K562 (cell line): Measurements from ENCODE around the gene MKLN1. TPM values are rescaled to one million over a fixed set of nuclear protein-coding genes. Genes with fewer than 3 reads are reported as not detected.

Source experiments
- ATAC-seq: fragments of 200-7000 bp; cut with Tn5 transposase; 3 replicates; pipeline ENCODE4 v1.9.1; 2020; ENCODE audit warnings: moderate library complexity
- BruUV-seq: library from RNA; stranded (reverse); fragments of 400-500 nt; replicated peaks from 2 replicates; lab custom pipeline; 2021; lab: Mats Ljungman, UMichigan
- CTCF ChIA-PET: fragments of 300-600 bp; formaldehyde crosslinking; extraction: SDS; loops from one replicate; lab custom pipeline; 2021; ENCODE audit warnings: low intra/inter-chr PET ratio; lab: Yijun Ruan, JAX
- POLR2A ChIA-PET: fragments of 300-600, 350-650 bp; sonication (Branson Sonifier 250); formaldehyde crosslinking; extraction: SDS; loops from one replicate; lab custom pipeline; 2021; ENCODE audit warnings: antibody characterized with exemption, inconsistent platforms; lab: Yijun Ruan, JAX
- DNase-seq, 4 experiments: peaks; one replicate each; pipeline versions ENCODE4 v3.0.0 to v3.0.0-alpha.2; 2011 to 2018; ENCODE audit warnings: low spot score in 3 of 4, mixed read lengths in 3 of 4; ENCODE audit errors: extremely low read depth in 1 of 4
- FAIRE-seq: peaks from 2 replicates; lab custom pipeline; 2011; peaks lifted over from hg19 to GRCh38; lab: Jason Lieb, UNC
- H2AFZ ChIP-seq: 2 replicates; pipeline ENCODE4 v1.6.0; 2011; ENCODE audit warnings: low read depth, low read length, control low read depth, inconsistent platforms
- H3K27ac ChIP-seq: fragments of 200-600 bp; 3 replicates; pipeline ENCODE4 v1.8.0; 2011; ENCODE audit warnings: low read depth, mild to moderate bottlenecking, control low read depth, inconsistent platforms, low read length, moderate library complexity, mixed read lengths; ENCODE audit errors: extremely low read depth
- H3K27me3 ChIP-seq, 2 experiments: fragments of 300-600 bp in 1 of 2; 2 replicates in 1 of 2; 3 replicates in 1 of 2; pipeline versions ENCODE4 v1.6.0 to v1.8.0; 2011; ENCODE audit warnings: inconsistent platforms in 2 of 2, low read length in 2 of 2, mild to moderate bottlenecking in 1 of 2, mixed read lengths in 1 of 2, moderate library complexity in 1 of 2; ENCODE audit not compliant: control insufficient read depth in 2 of 2, insufficient read depth in 2 of 2
- H3K36me3 ChIP-seq: fragments of 300-600 bp; 3 replicates; pipeline ENCODE4 v1.8.0; 2011; ENCODE audit warnings: mild to moderate bottlenecking, low read length, inconsistent platforms; ENCODE audit not compliant: control insufficient read depth, insufficient read depth
- H3K4me1 ChIP-seq, 2 experiments: fragments of 200-600 bp in 1 of 2; replicated peaks in 1 of 2; 2 replicates in 1 of 2; 3 replicates in 1 of 2; pipeline versions ENCODE4 v1.5.1 to v1.8.0; 2011; ENCODE audit warnings: inconsistent platforms in 2 of 2, low read length in 2 of 2, mild to moderate bottlenecking in 1 of 2, mixed read lengths in 1 of 2, moderate library complexity in 1 of 2; ENCODE audit not compliant: control insufficient read depth in 2 of 2, insufficient read depth in 2 of 2
- H3K4me2 ChIP-seq: 2 replicates; pipeline ENCODE4 v1.6.1; 2011; ENCODE audit warnings: low read length, control low read depth, inconsistent platforms, mixed read lengths; ENCODE audit not compliant: insufficient read depth
- H3K4me3 ChIP-seq: fragments of 200-600 bp; sonication (generic), shearing (Covaris generic); 2 replicates; pipeline ENCODE4 v1.5.1; 2016; ENCODE audit warnings: control low read depth, inconsistent platforms
- H3K79me2 ChIP-seq: fragments of 200-600 bp; 3 replicates; pipeline ENCODE4 v1.8.0; 2011; ENCODE audit warnings: low read length, inconsistent platforms; ENCODE audit not compliant: control insufficient read depth, insufficient read depth
- H3K9ac ChIP-seq, 2 experiments: 2 replicates each; pipeline versions ENCODE4 v1.6.0 to v1.6.1; 2011; ENCODE audit warnings: low read depth in 2 of 2, low read length in 2 of 2, control low read depth in 1 of 2, inconsistent platforms in 1 of 2, mild to moderate bottlenecking in 1 of 2, mixed read lengths in 1 of 2; ENCODE audit not compliant: insufficient read depth in 1 of 2
- H3K9me1 ChIP-seq: one replicate; pipeline ENCODE4 v1.6.0; 2011; ENCODE audit warnings: inconsistent platforms, mild to moderate bottlenecking, low read length, moderate library complexity; ENCODE audit not compliant: control insufficient read depth, insufficient read depth
- H3K9me3 ChIP-seq: replicated peaks from 2 replicates; pipeline ENCODE4 v1.5.1; 2011; ENCODE audit warnings: low read depth, low read length, inconsistent platforms; ENCODE audit not compliant: control insufficient read depth, insufficient read depth
- H4K20me1 ChIP-seq: replicated peaks from 2 replicates; pipeline ENCODE4 v1.6.1; 2011; ENCODE audit warnings: low read length, inconsistent platforms, mixed read lengths; ENCODE audit not compliant: control insufficient read depth, insufficient read depth
- AFF1 ChIP-seq, 2 experiments: fragments of 450-650 bp; IDR thresholded peaks; 2 replicates each; pipeline ENCODE4 v1.6.1; 2018; ENCODE audit warnings: mild to moderate bottlenecking in 2 of 2, low read depth in 1 of 2; ENCODE audit not compliant: partially characterized antibody in 2 of 2
- E2F1 ChIP-seq: sonication (generic); formaldehyde crosslinking; IDR thresholded peaks from 2 replicates; pipeline ENCODE4 v1.8.1; 2023; ENCODE audit warnings: mild to moderate bottlenecking, missing genetic modification reagents, moderate library complexity
- MITF ChIP-seq: IDR thresholded peaks from 2 replicates; pipeline ENCODE4 v1.6.1; 2014; ENCODE audit warnings: antibody characterized with exemption
- PRMT5 ChIP-seq: sonication (generic); formaldehyde crosslinking; IDR thresholded peaks from 2 replicates; pipeline ENCODE4 v1.5.0; 2020; ENCODE audit warnings: missing genetic modification reagents
- SRSF3 ChIP-seq: fragments of 200-400 bp; formaldehyde crosslinking; IDR thresholded peaks from 2 replicates; pipeline ENCODE4 v1.6.1; 2016; ENCODE audit warnings: mild to moderate bottlenecking, low read length, moderate library complexity; ENCODE audit not compliant: insufficient read depth
- ZKSCAN3 ChIP-seq: fragments of 250-450 bp; sonication (Bioruptor Pico); IDR thresholded peaks from 2 replicates; pipeline ENCODE4 v1.4.0; 2020
- ZNF592 ChIP-seq: fragments of 450-650 bp; IDR thresholded peaks from 2 replicates; pipeline ENCODE4 v1.6.1; 2017; ENCODE audit warnings: antibody characterized with exemption, mild to moderate bottlenecking
- in situ Hi-C: fragments of 300-500 bp; cut with MboI; formaldehyde crosslinking; loops from 4 replicates; pipeline ENCODE4 v1.15.0; 2018; ENCODE audit warnings: inconsistent platforms, mixed read lengths
- intact Hi-C: fragments of 100-400 bp; cut with micrococcal nuclease; formaldehyde crosslinking; loops from 2 replicates; pipeline ENCODE4 v1.14.2; 2022
- polyA plus RNA-seq, 8 experiments: library from polyadenylated mRNA; depleted of rRNA in 4 of 8; stranded (reverse) in 5 of 8; unstranded in 3 of 8; fragments of >200 nt; fragmentation: Nextera tagmentation in 2 of 8; fragmentation: Illumina TruSeq in 1 of 8; extraction: Ambion mirVana in 2 of 8; extraction: Trizol in 1 of 8; gene quantifications; 2 replicates each; pipeline versions ENCODE4 v1.2.1 to v1.2.3, GENCODE V29; 2011 to 2014; ENCODE audit warnings: inconsistent platforms in 1 of 8, missing spikeins in 1 of 8
- total RNA-seq, 7 experiments: library from RNA; depleted of rRNA in 6 of 7; stranded (reverse); fragments of >200 nt in 6 of 7; fragmentation: Illumina TruSeq in 2 of 7; extraction: Trizol in 2 of 7; gene quantifications; 2 replicates each; pipeline versions ENCODE4 v1.2.1 to v1.2.3, GENCODE V29; 2011 to 2021; ENCODE audit warnings: low replicate concordance in 1 of 7

Gene MKLN1
- total and polyA plus RNA-seq, 9 of the 15 experiments (the other 6 are each of a cell fraction or from before 2014, with no cell fraction given) = 18.6 to 80.4 (median 56.0) TPM

- Histone ChIP-seq H3K36me3 (peaks cover 27% of the 10 kb centered on the region; the same call in 2 of the 3 replicates), H3K4me3 (no peak overlapping the region), H3K9me1 (no peaks in the 10 kb centered on the region), H4K20me1 (no peaks in the 10 kb centered on the region), H2AFZ (no peak overlapping the region), H3K4me2 (no peak overlapping the region), H3K9ac (no peak overlapping the region), H3K4me1 (no peaks in the 10 kb centered on the region), H3K9me3 (no peaks in the 10 kb centered on the region), H3K79me2 (no peaks in the 10 kb centered on the region), H3K27ac (no peak overlapping the region), H3K27me3 (no peaks in the 10 kb centered on the region)
- intact Hi-C loops = no loop called here
- in situ Hi-C loops = no loop called here
- DNase-seq (no peak), FAIRE-seq (no peak), ATAC-seq (no peak)
- CTCF ChIA-PET = no interaction called here
- POLR2A ChIA-PET = interaction anchor here (0.8 to 1.5 kb wide), 3 partner anchors 8 to 60 kb away, joined by 3 to 5 read pairs (median 4); no protein-coding TSS in a partner anchor
- no TSS peak for BruUV-seq
- TF ChIP-seq MITF (no peak), PRMT5 (CRISPR knock-in tag) (no peak), E2F1 (CRISPR knock-in tag) (no peak), AFF1 (IDR thresholded peaks at IDR 0.05; ENCODE audit: low read depth in 1 of 2, partially characterized antibody in 2 of 2) (no peak), SRSF3 (no peak), ZKSCAN3 (CRISPR knock-in tag) (no peak), ZNF592 (no peak)
These were observed 165.9 kb downstream of the MKLN1 start for GRCh38 chr7:131493581-131493980.
